HG02938 (cell line): ENCODE data around the gene TFPI.
A peak's percentile ranks its signal among the peaks of the same experiment; 100 is the strongest.
"Not testable (repeated sequence)": the region's sequence is repeated elsewhere in the genome, so short reads cannot be mapped to it uniquely, and the experiment has no call there.

Source experiments
- ATAC-seq: cut with Tn5 transposase; IDR thresholded peaks from one replicate; pipeline ENCODE4 v1.9.1; 2021; ENCODE audit warnings: mild to moderate bottlenecking, moderate library complexity; ENCODE audit not compliant: unreplicated experiment

Gene TFPI

DNA sequence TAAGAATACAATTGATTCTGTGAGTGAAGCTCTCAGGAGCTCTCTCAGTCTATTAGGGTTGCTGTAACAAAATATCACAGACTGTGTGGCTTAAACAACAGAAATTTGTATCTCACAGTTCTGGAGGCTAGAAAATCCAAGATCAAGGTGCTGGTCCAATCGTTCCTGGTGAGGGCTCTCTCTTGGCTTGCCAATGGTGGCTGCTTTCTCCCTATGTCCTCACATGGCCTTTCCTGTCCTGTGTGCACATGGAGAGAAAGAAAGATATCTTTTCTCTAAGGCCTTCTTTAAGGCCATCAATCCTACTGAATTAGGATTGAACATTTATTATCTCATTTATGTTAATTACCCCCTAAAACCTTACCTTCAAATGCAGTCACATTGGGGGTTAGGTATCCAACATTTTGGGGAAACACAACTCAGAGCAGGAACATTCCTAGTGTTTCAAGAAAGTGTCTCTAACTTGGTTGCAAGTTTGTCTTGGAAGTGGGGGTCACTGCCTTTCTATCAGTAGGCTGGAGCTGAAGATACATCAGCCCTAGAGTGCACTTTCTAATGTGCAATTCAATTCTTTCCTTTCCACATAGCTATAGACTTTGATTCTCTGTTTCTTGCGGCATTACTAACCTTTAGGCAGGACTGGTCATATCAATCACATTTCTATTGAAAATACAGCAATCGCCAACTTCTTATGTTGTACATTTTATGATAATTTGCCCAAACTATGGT is 24.8 kb downstream of the TFPI start:
- no peak for ATAC-seq

DNA sequence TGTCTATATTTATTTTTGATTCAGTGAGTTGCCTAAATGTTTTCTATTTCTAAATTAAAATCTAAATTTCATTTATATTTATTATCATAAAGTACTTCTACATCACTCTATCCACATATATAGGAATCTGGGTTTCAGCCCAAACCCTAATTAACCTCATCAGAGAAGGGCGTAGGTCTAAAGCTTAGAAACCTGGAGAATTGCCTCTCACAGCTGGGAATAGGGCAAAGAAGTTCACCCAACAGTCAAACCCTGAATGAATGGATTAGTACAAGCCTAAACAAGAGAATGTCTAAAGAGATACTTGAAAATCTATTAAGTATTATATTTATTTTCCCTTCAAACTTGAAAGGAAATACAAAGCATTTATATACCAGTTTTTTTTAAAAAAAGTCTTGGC is 26.2 kb downstream of the TFPI start:
- no peak for ATAC-seq

DNA sequence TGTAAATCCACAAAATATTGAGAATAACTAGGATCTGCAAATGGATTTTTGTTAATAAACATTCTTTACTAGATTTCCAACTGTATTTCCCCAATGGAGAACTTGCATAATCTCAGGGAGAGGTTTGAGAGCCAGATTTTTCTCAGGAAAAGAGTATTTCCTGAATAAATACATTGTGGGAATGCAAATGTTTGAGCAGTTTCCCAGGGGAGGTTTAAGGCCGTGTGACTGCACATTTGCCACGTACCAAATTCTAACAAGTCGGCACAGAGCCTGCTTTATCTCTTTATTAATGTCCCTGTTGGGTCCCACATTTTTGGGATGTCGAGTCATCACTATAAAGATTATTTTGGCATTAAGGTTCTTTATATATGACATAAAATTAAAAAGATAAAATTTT is 27.0 kb downstream of the TFPI start:
- ATAC-seq: no peak

DNA sequence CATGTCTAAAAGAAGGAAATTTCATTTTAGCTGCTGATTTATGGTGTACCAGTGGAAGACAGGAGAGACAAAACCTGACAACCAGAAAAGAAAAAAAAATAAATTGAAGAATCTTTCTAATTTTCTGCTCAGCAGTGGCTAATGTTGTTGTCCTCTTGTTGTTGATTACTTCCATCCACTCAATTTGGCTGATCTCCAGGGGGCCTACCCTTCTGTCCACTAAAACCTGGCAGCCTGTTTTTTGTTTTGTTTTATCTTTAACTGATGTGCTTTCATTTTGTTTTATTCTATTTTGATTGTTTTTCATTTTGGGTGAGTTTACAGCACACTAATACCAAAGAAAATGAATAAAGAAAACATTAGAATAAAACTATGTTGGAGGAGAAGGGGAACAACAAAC is 27.4 kb downstream of the TFPI start:
- no peak for ATAC-seq

DNA sequence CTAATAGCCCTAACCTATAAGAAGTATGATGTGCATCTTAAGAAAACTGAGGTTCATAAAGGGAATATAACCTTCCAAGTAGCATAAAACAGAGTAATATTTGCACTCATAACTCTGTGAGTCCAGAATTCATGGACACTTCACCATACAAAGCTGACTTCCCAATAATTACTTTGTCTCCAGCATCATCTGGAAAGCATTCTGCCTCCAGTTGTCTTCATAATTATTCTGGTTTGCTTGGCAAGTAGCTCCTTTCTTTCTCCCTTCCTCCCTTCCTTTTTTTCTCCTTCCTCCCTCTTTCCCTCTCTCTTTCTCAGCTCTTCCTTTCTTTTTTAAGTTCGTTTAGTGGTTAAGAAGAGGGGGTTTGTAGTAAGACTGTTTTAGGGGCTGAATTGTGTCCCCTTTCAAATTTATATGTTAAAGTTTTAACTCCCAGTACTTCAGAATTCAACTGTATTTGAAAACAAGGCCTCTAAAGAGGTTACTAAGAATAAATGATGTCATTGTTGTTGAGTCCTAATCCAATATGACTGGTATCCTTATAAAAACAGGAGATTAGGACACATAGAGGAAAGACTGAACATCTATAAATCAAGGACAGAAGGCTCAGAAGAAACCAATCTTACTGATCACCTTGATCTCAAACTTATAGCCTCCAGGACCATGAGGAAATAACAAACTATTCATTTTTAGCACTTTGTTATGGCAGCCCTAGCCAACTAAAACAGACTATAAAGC is 28.9 kb downstream of the TFPI start:
- ATAC-seq: no peak

DNA sequence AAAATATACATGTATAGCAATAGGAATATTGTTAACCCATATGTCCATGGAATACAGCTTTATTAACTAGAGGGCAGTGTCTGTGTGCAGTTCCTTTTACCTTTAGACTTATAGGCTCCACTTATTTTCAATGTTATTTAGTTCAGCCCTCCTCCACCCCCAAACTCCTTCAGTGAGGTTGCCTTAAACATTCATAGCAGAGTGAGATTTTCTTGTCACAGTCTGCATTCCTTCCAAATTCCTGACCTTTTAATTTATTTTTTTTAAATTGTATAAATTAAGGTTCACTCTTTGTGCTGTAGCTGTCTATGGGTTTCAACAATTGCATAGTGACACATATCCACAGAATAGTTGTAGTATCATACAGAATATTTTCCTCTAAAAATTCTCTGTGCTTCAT is 30.9 kb downstream of the TFPI start:
- ATAC-seq: no peak

DNA sequence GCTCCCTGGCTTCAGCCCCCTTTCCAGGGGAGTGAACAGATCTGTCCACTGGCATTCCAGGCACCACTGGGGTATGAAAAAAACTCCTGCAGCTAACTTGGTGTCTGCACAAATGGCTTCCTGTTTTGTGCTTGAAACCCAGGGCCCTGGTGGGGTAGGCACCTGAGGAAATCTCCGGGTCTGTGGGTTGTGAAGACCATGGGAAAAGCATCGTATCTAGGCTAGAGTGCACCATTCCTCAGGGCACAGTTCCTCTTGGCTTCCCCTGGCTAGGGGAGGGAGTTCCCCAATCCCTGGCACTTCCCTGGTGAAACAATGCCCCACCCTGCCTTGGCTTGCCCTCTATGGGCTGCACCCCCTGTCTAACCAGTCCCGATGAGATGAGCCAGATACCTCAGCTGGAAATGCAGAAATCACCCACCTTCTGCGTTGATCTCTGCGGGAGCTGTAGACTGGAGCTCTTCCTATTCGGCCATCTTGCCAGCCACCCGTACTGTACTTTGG is 34.1 kb downstream of the TFPI start:
- no peak for ATAC-seq

DNA sequence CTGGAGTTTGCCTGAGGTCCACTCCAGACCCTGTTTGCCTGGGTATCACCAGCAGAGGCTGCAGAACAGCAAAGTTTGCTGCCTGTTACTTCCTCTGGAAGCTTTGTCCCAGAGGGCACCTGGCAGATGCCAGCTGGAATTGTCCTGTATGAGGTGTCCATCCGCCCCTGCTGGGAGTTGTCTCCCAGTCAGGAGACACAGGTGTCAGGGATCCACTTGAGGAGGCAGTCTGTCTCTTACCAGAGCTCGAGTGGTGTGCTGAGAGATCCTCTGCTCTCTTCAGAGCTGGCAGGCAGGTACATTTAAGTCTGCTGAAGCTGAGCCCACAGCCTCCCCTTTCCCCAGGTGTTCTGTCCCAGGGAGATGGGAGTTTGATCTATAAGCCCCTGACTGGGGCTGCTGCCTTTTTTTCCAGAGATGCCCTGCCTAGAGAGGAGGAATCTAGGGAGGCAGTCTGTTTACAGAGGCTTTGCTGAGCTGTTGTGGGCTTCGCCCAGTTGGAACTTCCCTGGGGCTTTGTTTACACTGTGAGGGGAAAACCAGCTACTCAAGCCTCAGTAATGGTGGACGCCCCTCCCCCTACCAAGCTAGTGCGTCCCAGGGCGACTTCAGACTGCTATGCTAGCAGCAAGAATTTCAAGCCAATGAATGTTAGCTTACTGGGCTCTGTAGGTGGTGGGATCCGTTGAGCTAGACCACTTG is 34.7 kb downstream of the TFPI start:
- no peak for ATAC-seq

DNA sequence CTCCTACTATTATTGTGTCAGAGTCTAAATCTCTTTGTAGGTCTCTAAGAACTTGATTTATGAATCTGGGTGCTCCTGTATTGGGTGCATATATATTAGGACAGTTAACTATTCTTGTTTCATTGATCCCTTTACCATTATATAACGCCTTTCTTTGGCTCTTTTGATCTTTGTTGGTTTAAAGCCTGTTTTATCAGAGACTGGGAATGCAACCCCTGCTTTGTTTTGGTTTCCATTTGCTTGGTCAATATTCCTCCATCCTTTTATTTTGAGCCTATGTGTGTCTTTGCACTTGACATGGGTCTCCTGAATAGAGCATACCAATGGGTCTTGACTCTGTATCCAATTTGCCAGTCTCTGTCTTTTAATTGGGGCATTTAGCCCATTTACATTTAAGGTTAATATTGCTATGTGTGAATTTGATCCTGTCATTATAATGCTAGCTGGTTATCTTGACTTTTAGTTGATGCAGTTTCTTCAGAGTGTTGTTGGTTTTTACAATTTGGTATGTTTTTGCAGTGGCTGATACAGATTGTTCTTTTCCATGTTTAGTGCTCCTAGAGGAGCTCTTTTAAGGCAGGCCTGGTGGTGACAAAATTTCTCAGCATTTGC is 36.4 kb downstream of the TFPI start:
- not testable (repeated sequence) for ATAC-seq

DNA sequence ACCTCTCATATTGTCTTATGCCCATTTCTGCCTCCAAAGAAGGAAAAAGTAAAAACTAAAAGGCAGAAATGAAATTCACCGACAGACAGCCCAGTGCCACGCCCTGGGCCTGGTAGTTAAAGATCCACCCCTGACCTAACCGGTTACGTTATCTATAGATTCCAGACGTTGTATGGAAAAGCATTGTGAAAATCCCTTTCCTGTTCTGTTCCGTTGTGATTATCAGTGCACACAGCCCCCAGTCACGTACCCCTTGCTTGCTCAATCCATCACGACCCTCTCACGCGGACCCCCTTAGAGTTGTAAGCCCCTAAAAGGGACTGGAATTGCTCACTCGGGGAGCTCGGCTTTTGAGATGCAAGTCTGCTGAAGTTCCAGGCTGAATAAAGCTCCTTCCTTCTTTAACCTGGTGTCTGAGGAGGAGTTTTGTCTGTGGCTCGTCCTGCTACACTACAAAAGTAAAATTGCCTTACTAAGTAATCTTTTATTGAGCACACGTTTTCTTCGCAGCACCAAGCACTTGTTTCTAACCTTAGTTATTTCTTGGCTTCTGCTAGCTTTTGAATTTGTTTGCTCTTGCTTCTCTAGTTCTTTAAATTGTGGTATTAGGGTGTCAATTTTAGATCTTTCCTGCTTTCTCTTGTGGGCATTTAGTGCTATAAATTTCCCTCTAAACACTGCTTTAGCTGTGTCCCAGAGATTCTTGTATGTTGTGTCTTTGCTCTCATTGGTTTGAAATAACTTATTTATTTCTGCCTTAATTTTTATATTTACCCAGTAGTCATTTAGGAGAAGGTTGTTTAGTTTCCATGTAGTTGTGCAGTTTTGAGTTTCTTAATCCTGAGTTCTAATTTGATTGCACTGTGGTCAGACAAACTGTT is 37.4 kb downstream of the TFPI start:
- not testable (repeated sequence) for ATAC-seq

DNA sequence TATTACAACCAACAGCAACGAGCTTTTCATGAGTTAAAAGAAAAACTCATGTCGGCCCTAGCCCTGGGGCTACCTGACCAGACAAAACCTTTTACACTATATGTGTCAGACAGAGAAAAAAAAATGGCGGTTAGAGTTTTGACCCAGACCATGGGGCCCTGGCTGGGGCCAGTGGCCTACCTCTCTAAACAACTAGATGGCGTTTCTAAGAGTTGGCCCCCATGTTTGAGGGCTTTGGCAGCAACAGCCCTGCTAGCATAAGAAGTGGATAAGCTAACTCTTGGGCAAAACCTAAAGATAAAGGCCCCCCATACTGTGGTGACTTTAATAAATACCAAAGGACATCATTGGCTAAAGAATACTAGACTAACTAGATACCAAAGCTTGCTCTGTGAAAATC is 39.3 kb downstream of the TFPI start:
- ATAC-seq: no peak

DNA sequence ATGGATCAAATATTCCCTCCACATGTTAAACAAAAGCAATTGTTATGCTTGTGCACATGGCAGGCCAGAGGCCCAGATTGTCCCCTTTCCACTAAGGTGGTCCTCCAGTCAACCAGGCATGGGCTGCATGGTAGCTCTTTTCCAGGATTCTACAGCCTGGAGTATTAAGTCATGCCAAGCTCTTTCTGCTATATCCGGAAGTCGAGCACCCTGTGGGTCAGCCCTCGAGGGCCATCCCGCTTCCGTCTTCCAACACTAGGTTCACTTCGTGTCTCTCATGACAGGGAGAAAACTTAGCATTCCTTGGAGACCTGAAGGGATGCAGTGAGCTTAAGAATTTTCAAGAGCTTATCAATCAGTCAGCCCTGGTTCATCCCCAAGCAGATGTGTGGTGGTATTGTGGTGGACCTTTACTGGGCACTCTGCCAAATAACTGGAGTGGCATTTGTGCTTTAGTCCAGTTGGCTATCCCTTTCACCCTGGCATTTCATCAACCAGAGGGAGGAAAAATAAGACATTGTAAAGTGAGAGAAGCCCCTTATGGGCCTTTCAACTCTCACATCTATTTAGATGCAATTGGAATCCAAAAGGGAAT is 39.9 kb downstream of the TFPI start:
- not testable (repeated sequence) for ATAC-seq

DNA sequence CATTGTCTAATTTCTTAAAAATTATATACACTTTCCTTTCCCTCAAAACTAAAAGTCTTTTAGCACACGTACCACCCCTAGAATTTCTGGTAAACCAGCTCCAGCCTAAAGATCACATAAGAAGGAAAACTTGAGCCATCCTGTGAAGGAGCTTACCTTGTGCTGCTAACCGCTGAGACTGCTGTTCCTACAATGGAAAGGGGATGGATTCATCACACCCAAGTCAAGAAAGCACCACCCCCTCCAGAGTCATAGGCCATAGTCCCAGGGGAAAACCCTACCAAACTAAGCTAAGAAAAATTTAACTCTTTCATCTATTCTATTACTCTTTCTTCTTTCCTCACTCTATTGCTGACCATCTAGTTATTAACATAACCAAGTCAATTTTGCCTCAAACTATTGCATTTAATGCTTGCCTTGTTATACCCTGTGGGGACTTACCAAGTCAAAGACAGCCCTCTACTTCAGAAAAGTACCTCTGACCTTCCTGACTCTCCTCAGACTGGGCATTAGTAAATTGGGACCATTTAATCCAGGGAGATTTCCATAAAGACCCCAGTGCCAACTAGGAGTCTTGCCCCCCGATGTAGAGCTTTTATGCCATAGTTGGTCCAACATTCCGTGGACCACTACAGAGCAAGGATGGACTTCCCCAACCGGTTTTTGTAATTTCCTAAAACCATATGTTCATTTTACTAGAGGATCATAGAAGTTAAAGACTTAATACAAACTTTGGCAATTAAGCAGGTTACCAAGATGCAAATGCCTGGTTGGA is 40.6 kb downstream of the TFPI start:
- not testable (repeated sequence) for ATAC-seq

DNA sequence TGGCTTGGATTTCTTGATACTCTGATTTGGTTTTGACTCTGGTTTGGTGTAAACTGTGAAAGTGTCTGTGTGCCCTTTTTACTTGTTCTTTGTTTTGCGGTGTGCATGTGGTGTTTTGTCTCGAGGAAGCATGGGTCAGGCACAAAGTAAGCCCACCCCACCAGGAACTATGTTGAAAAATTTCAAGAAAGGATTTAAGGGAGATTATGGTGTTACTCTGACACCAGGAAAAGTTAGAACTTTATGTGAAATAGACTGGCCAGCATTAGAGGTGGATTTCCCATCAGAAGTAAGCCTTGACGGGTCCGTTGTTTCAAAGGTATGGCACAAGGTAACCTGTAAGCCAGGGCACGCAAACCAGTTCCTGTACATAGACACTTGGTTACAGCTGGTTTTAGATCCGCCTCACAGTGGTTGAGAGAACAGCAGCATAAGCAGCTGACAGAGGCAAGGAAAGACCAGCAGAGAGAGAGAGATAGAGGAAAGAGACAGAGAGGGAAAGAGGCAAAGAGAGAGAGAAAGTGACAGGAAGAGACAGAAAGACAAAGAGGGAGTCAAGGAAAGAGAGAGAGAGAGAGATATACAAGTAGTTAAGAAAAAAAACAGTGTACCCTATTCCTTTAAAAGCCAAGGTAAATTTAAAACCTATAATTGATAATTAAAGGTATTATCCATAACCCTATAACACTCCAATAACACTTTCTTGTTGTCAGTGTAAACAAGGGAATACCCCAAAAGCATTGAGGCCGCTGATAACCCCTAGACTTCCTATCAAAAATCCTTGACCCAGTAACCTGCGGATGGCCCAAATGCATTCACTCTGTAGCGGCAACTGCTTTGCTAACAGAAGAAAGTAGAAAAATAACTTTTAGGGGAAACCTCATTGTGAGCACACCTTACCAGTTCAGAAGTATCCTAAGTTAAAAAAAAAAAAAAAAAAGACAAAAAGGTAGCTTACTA is 42.6 kb downstream of the TFPI start:
- ATAC-seq: no peak

DNA sequence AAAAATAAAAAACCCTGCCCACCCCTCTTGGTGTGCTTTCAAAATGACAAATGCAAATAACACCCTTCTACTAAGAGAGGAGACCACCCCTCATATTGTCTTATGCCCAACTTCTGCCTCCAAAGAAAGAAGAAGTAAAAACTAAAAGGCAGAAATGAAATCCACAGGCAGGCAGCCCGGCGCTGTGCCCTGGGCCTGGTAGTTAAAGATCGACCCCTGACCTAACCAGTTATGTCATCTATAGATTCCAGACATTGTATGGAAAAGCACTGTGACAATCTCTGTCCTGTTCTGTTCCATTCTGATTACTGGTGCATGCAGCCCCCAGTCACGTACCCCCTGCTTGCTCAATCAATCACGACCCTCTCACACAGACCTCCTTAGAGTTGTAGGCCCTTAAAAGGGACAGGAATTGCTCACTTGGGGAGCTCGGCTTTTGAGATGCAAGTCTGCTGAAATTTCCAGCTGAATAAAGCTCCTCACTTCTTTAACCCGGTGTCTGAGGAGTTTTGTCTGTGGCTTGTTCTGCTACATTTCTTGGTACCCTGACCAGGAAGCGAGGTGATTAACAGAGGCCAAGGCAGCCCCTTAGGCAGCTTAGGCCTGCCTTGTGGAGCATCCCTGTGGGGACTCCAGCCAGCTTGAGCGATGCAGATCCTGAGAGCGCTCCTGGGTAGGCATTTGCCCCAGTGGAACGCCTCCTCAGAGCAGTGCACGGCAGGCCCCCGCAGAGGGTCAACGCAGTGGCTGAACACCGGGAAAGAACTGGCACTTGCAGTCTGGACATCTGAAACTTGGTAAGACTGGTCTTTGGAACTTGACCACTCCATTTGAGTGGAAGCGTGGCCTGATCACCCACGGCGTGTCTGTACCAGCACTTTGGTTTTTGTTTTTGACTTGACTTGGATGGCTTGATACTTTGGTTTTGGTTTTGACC is 43.5 kb downstream of the TFPI start:
- not testable (repeated sequence) for ATAC-seq

DNA sequence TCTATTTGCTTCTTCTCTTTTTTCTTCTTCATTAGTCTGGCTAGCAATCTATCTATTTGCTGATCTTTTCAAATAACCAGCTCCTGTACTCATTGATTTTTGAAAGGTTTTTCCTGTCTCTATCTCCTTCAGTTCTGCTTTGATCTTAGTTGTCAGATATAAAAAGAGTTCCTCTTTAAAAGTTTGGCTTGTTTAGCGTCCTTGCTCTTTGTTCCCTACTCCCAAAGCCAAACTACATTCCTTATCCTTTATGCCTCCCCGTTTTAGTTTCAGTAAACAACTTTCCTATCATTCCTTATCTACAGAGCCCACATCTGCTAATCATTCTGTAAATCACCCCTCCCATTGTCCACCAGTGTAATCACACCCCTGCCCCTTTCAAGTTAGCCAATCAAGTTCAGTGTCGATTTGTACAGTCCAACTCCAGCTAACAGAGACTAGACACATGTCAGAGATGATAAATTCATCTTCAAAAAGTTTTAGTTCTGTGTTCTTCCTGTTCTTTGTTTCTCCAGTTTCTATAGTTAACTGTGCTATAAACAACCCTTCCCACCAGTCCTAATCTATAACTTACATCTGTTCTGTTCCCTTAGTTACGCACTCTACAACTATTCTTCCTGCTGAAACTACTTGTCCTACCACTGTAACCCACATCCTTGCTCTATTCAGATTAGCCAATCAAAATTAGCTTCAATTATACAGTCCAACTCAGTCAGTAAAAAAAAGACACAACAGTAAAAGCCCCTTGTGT is 44.4 kb downstream of the TFPI start:
- ATAC-seq: peak; percentile 82
